Hepatocyte (in vitro differentiated cells): ENCODE results near the gene COMMD6. TPM values are rescaled to one million over a fixed set of nuclear protein-coding genes. Genes with fewer than 3 reads are reported as not detected.

Source experiments
- DNase-seq: peaks from one replicate; pipeline ENCODE4 v3.0.0-alpha.2; 2016; ENCODE audit warnings: low spot score
- H2AFZ ChIP-seq: fragments of 200-600 bp; sonication (generic); 2 replicates; pipeline ENCODE4 v1.6.0; 2016; ENCODE audit warnings: antibody characterized with exemption, mild to moderate bottlenecking
- H3K27ac ChIP-seq: fragments of 200-600 bp; sonication (generic); 2 replicates; pipeline ENCODE4 v1.5.1; 2016; ENCODE audit warnings: mild to moderate bottlenecking
- H3K27me3 ChIP-seq: fragments of 200-600 bp; sonication (generic); 2 replicates; pipeline ENCODE4 v1.6.1; 2016
- H3K36me3 ChIP-seq: fragments of 200-600 bp; sonication (generic); replicated peaks from 2 replicates; pipeline ENCODE4 v1.5.1; 2016; ENCODE audit warnings: low read depth; ENCODE audit not compliant: insufficient read depth
- H3K4me1 ChIP-seq: fragments of 200-600 bp; sonication (generic); 2 replicates; pipeline ENCODE4 v1.5.1; 2016; ENCODE audit warnings: mild to moderate bottlenecking, moderate library complexity; ENCODE audit not compliant: insufficient read depth
- H3K4me2 ChIP-seq: fragments of 200-600 bp; sonication (generic); 2 replicates; pipeline ENCODE4 v1.6.0; 2016
- H3K4me3 ChIP-seq: fragments of 200-600 bp; sonication (generic); 2 replicates; pipeline ENCODE4 v1.5.1; 2016; ENCODE audit warnings: mild to moderate bottlenecking
- H3K79me2 ChIP-seq: fragments of 200-600 bp; sonication (generic); 2 replicates; pipeline ENCODE4 v1.6.0; 2017; ENCODE audit warnings: mild to moderate bottlenecking
- H3K9me2 ChIP-seq: fragments of 200-600 bp; sonication (generic); replicated peaks from 2 replicates; pipeline ENCODE4 v1.6.0; 2017; ENCODE audit warnings: mild to moderate bottlenecking; ENCODE audit not compliant: insufficient read depth
- H3K9me3 ChIP-seq: fragments of 200-600 bp; sonication (generic); 2 replicates; pipeline ENCODE4 v1.5.1; 2016; ENCODE audit warnings: low read depth, mild to moderate bottlenecking
- H4K20me1 ChIP-seq: fragments of 200-600 bp; sonication (generic); 2 replicates; pipeline ENCODE4 v1.6.0; 2016; ENCODE audit warnings: mild to moderate bottlenecking; ENCODE audit not compliant: insufficient read depth, poor library complexity, severe bottlenecking
- EZH2 ChIP-seq: fragments of 200-600 bp; sonication (generic); IDR thresholded peaks from 2 replicates; pipeline ENCODE4 v1.6.1; 2016; ENCODE audit warnings: antibody characterized with exemption, mild to moderate bottlenecking, borderline replicate concordance
- EZH2phosphoT487 ChIP-seq: fragments of 200-600 bp; sonication (generic); IDR thresholded peaks from one replicate; pipeline ENCODE4 v1.6.1; 2018; ENCODE audit warnings: antibody characterized with exemption, mild to moderate bottlenecking, low read depth, moderate library complexity; ENCODE audit not compliant: unreplicated experiment, severe bottlenecking
- WGBS: methylation state at CpG from one replicate; pipeline ENCODE4 v1.1.6; 2016; ENCODE audit warnings: low lambda C conversion rate; ENCODE audit errors: missing lambda C conversion rate; 5-methylcytosine and 5-hydroxymethylcytosine counted together
- polyA plus RNA-seq: library from polyadenylated mRNA; unstranded; fragments of >200 nt; fragmentation: Nextera tagmentation; extraction: Ambion mirVana; gene quantifications from 2 replicates; pipeline ENCODE4 v1.2.1, GENCODE V29; 2016
- total RNA-seq: library from RNA; depleted of rRNA; stranded (reverse); fragments of >200 nt; gene quantifications from 2 replicates; pipeline ENCODE4 v1.2.3, GENCODE V29; 2014
- TF ChIP-seq, protein P1 (sequence below): fragments of 200-600 bp; sonication (generic); IDR thresholded peaks from 2 replicates; pipeline ENCODE4 v1.5.1; 2016; ENCODE audit warnings: antibody characterized with exemption, mild to moderate bottlenecking; ENCODE audit not compliant: poor library complexity

Gene COMMD6
- total and polyA plus RNA-seq, 2 experiments from 2014 or later, result 117 to 258 TPM

DNA sequence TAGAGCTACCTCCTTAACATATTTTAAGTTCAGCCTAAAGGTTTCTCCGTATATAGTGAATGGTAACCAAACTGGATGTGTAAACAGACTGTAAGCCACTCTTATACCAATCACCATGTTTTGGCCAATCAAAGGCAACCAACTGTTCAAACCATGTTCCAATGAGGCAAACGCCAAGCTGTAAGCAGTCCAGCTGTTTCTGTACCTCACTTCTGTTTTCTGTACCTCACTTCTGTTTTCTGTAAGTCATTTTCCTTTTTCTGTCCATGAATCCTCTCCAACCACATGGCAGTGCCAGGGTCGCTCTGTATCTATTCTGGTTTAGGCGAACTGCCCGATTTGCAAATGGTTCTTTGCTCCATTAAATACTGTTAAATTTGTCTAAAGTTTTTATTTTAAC is 24.4 kb downstream of the COMMD6 start:
- H4K20me1 ChIP-seq, result no peaks in the 10 kb centered on the region
- H3K4me1 ChIP-seq, result no peaks in the 10 kb centered on the region
- H3K4me3 ChIP-seq, result no peak overlapping the region
- H3K9me2 ChIP-seq, result no peaks in the 10 kb centered on the region
- no peak overlapping the region for H2AFZ ChIP-seq
- WGBS, result 94% methylated on average over 5 of the region's 5 CpGs
- H3K36me3 ChIP-seq, result no peaks in the 10 kb centered on the region
- no peak for DNase-seq
- no peak for TF ChIP-seq EZH2
- TF ChIP-seq, protein P1, sequence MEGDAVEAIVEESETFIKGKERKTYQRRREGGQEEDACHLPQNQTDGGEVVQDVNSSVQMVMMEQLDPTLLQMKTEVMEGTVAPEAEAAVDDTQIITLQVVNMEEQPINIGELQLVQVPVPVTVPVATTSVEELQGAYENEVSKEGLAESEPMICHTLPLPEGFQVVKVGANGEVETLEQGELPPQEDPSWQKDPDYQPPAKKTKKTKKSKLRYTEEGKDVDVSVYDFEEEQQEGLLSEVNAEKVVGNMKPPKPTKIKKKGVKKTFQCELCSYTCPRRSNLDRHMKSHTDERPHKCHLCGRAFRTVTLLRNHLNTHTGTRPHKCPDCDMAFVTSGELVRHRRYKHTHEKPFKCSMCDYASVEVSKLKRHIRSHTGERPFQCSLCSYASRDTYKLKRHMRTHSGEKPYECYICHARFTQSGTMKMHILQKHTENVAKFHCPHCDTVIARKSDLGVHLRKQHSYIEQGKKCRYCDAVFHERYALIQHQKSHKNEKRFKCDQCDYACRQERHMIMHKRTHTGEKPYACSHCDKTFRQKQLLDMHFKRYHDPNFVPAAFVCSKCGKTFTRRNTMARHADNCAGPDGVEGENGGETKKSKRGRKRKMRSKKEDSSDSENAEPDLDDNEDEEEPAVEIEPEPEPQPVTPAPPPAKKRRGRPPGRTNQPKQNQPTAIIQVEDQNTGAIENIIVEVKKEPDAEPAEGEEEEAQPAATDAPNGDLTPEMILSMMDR, result no peak
- TF ChIP-seq EZH2phosphoT487, result no peak
- H3K79me2 ChIP-seq, result no peaks in the 10 kb centered on the region
- no peak overlapping the region for H3K4me2 ChIP-seq
- no peaks in the 10 kb centered on the region for H3K9me3 ChIP-seq
- no peaks in the 10 kb centered on the region for H3K27me3 ChIP-seq
- no peak overlapping the region for H3K27ac ChIP-seq

DNA sequence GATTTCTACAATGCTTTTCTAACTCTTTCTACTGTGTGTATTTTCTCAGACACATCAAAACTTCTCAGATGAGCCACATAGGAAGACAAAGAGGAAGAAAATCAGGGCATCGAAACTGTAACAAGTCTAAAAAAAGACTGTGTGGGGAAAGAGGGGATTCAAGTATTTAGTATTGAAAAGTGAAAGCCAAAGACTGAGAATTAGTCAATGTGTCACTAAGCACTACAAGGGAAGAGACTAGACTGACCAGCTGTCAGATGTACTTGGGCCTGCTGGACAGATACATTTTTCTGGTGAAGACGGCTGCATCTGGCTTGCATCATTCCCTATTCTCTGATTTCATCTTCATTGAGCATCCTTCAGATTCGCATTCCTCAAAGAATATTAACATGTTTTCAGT is 25.4 kb downstream of the COMMD6 start:
- Histone ChIP-seq H3K9me3 (no peaks in the 10 kb centered on the region), H3K79me2 (no peaks in the 10 kb centered on the region), H3K9me2 (no peaks in the 10 kb centered on the region), H3K27me3 (no peaks in the 10 kb centered on the region), H3K4me1 (no peaks in the 10 kb centered on the region), H3K27ac (no peak overlapping the region), H3K36me3 (no peaks in the 10 kb centered on the region), H4K20me1 (no peaks in the 10 kb centered on the region), H3K4me3 (no peak overlapping the region), H2AFZ (no peak overlapping the region), H3K4me2 (no peak overlapping the region)
- WGBS, result 89% methylated on average over 3 of the region's 3 CpGs
- DNase-seq, result no peak
- TF ChIP-seq EZH2 (no peak), EZH2phosphoT487 (no peak)
- TF ChIP-seq, protein P1, result no peak

DNA sequence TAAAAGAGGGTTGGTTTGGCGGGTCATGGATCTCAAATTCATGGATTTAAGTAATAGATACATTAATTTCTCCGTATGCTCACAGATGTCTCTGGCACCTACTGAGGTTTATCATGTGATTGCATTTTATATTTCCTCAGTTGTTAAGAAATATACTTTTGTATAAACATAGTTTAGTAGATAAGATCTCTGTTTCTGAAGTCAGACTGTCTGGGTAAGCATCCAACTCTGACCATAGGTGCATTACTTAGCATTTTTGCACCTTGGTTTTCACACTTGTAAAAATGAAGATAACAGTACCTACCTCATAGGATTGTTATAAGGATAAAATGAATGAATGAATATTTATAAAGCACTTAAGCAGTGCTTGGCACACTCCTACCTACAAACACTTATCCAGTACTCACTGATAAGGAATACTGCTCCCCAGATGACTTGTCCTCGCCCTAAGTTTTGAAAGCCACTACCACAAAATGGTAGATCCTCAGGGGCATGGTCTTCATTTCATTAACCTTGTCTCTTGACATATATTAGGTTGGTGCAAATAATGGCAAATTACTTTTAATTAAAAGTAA is 26.5 kb downstream of the COMMD6 start:
- no peaks in the 10 kb centered on the region for H3K4me1 ChIP-seq
- no peak for DNase-seq
- H3K27ac ChIP-seq, result no peak overlapping the region
- no peaks in the 10 kb centered on the region for H3K36me3 ChIP-seq
- TF ChIP-seq, protein P1, result no peak
- TF ChIP-seq EZH2, result no peak
- TF ChIP-seq EZH2phosphoT487, result no peak
- no peak overlapping the region for H2AFZ ChIP-seq
- H3K4me3 ChIP-seq, result no peak overlapping the region
- 90% methylated on average over 3 of the region's 3 CpGs for WGBS
- no peaks in the 10 kb centered on the region for H3K79me2 ChIP-seq
- H3K9me3 ChIP-seq, result no peaks in the 10 kb centered on the region
- no peaks in the 10 kb centered on the region for H3K9me2 ChIP-seq
- H4K20me1 ChIP-seq, result no peaks in the 10 kb centered on the region
- no peaks in the 10 kb centered on the region for H3K27me3 ChIP-seq
- no peak overlapping the region for H3K4me2 ChIP-seq
